ENCODE measurements around the gene PHF2. TPM values are rescaled to one million over a fixed set of nuclear protein-coding genes. Genes with fewer than 3 reads are reported as not detected.

Gene PHF2
- total RNA-seq, 1 experiment from 2014 or later: 17.4 TPM

- no peaks in the 10 kb centered on the region; a peak in 1 of 5 replicates for H3K9me3 Mint-ChIP-seq
- Histone ChIP-seq H3K14ac (ENCODE audit: insufficient read depth, low read length) (no peak overlapping the region), H4K8ac (replicated peaks; ENCODE audit: insufficient read length, low read depth, low read length) (no peak overlapping the region), H4K91ac (ENCODE audit: insufficient read length, low read depth, low read length) (no peak overlapping the region), H2BK5ac (ENCODE audit: insufficient read length, low read length) (no peak overlapping the region), H3K27me3 (ENCODE audit: insufficient read depth, low read length) (no peaks in the 10 kb centered on the region), H3K9me3 (ENCODE audit: control insufficient read depth, low read depth, low read length) (no peaks in the 10 kb centered on the region), H2BK120ac (ENCODE audit: low read depth, low read length, poor library complexity, severe bottlenecking) (no peak overlapping the region), H3K4ac (ENCODE audit: low read depth, low read length) (no peak overlapping the region), H3K18ac (ENCODE audit: insufficient read length, low read depth, low read length) (no peak overlapping the region), H3K9ac (ENCODE audit: extremely low read depth, insufficient read length, low read length) (no peak overlapping the region), H3K4me1 (ENCODE audit: insufficient read depth, low read length) (no peaks in the 10 kb centered on the region), H3T11ph (ENCODE audit: low read length) (no peak overlapping the region), H3K27ac (ENCODE audit: insufficient read length, low read depth, low read length) (no peak overlapping the region), H3K79me1 (ENCODE audit: insufficient read depth, low read depth, low read length, poor library complexity, severe bottlenecking) (no peaks in the 10 kb centered on the region), H2AFZ (ENCODE audit: low read length) (no peak overlapping the region), H3K79me2 (ENCODE audit: insufficient read depth, low read length) (no peaks in the 10 kb centered on the region), H2BK12ac (ENCODE audit: insufficient read length, low read depth, low read length) (no peak overlapping the region), H3K23ac (ENCODE audit: insufficient read length, low read depth, low read length) (no peak overlapping the region), H2AK5ac (ENCODE audit: insufficient read length, low read length) (no peak overlapping the region), H2BK15ac (ENCODE audit: low read depth, low read length) (no peak overlapping the region), H3K4me2 (ENCODE audit: insufficient read depth, insufficient read length, low read length) (no peak overlapping the region), H3K56ac (ENCODE audit: insufficient read length, low read depth, low read length) (no peak overlapping the region), H2BK20ac (ENCODE audit: low read depth, low read length, poor library complexity, severe bottlenecking) (no peak overlapping the region), H4K20me1 (ENCODE audit: control insufficient read depth, insufficient read depth, insufficient read length) (no peaks in the 10 kb centered on the region), H4K5ac (ENCODE audit: insufficient read length, low read depth, low read length) (no peak overlapping the region), H3K23me2 (ENCODE audit: insufficient read length, low read depth, low read length, poor library complexity, severe bottlenecking) (no peaks in the 10 kb centered on the region)
- H3K36me3 Mint-ChIP-seq (ENCODE audit: insufficient read depth in 1 of 3, low read depth in 3 of 3): peaks cover 0 to 29% (median 10%) of the 10 kb centered on the region in 3 experiments; a peak in 3 of 7 replicates
- H3K4me3 Mint-ChIP-seq: no peak overlapping the region
- no CpG with 5 or more reads among the region's 12 CpGs for WGBS (ENCODE audit: extremely low coverage, insufficient read length, low lambda C conversion rate)
- no peaks in the 10 kb centered on the region for H3K27me3 Mint-ChIP-seq (ENCODE audit: low read depth)
- no peak for DNase-seq
- no peak for TF ChIP-seq CTCF (conservative IDR thresholded peaks at IDR 0.05)
- peak overlapping the region in 2 of 3 experiments; percentile 21 to 34; a peak in 1 of 7 replicates for H3K27ac Mint-ChIP-seq
- peaks cover 0 to 6% of the 10 kb centered on the region in 2 experiments; a peak in 2 of 4 replicates for H3K4me1 Mint-ChIP-seq
Measured at GRCh38 chr9:93645921-93646639, 69.7 kb downstream of the PHF2 start.

Data from H9 (cell line).